ENCODE data around the gene VPS50.

- TF ChIP-seq TAF1 (IDR thresholded peaks at IDR 0.05; ENCODE audit: borderline replicate concordance, insufficient read depth, low read length) = no peak
- TF ChIP-seq SIN3A (IDR thresholded peaks at IDR 0.05; ENCODE audit: borderline replicate concordance, insufficient read depth, low read length) = no peak
- TF ChIP-seq POLR2AphosphoS5 (IDR thresholded peaks at IDR 0.05; ENCODE audit: low read depth, low read length) = no peak
- no peak for TF ChIP-seq REST (IDR thresholded peaks at IDR 0.05; ENCODE audit: insufficient read depth in 1 of 2, low read depth in 2 of 2, low read length in 2 of 2)
- no peak for TF ChIP-seq FOXP2 (optimal IDR thresholded peaks at IDR 0.05; ENCODE audit: borderline replicate concordance, extremely low read depth, extremely low read length, insufficient read depth)
These were observed 170.8 kb downstream of the VPS50 start for GRCh38 chr7:93402944-93403343.
